GM23338 (cell line): ENCODE measurements around the gene LGALS13. TPM values are rescaled to one million over a fixed set of nuclear protein-coding genes. Genes with fewer than 3 reads are reported as not detected.

Source experiments
- ATAC-seq: fragments of 200-7000 bp; cut with Tn5 transposase; 3 replicates; pipeline ENCODE4 v1.9.1; 2020
- DNase-seq: peaks from one replicate; pipeline ENCODE4 v3.0.0-alpha.2; 2015; ENCODE audit warnings: low spot score
- H2AFZ ChIP-seq: fragments of 200-600 bp; sonication (generic); 2 replicates; pipeline ENCODE4 v1.8.0; 2016; ENCODE audit warnings: antibody characterized with exemption, mild to moderate bottlenecking, moderate library complexity
- H3F3A ChIP-seq: fragments of 200-600 bp; sonication (generic); replicated peaks from 2 replicates; pipeline ENCODE4 v1.8.0; 2017; ENCODE audit warnings: antibody characterized with exemption, mixed run types, low read depth
- H3K27ac ChIP-seq: fragments of 200-600 bp; sonication (generic); 2 replicates; pipeline ENCODE4 v1.6.1; 2016; ENCODE audit warnings: low read depth
- H3K27me3 ChIP-seq: fragments of 200-600 bp; sonication (generic); 2 replicates; pipeline ENCODE4 v1.8.0; 2016; ENCODE audit warnings: mild to moderate bottlenecking, mixed run types, moderate library complexity; ENCODE audit not compliant: insufficient read depth
- H3K36me3 ChIP-seq: fragments of 200-600 bp; sonication (generic); 2 replicates; pipeline ENCODE4 v1.8.0; 2016; ENCODE audit warnings: mild to moderate bottlenecking; ENCODE audit not compliant: insufficient read depth
- H3K4me1 ChIP-seq: fragments of 200-600 bp; sonication (generic); 2 replicates; pipeline ENCODE4 v1.8.0; 2016; ENCODE audit warnings: mild to moderate bottlenecking, moderate library complexity; ENCODE audit not compliant: insufficient read depth
- H3K4me2 ChIP-seq: fragments of 200-600 bp; sonication (generic); 2 replicates; pipeline ENCODE4 v1.7.1; 2017; ENCODE audit warnings: mixed run types
- H3K4me3 ChIP-seq: fragments of 200-600 bp; sonication (generic); 2 replicates; pipeline ENCODE4 v1.6.1; 2016; ENCODE audit warnings: mixed run types
- H3K79me2 ChIP-seq: fragments of 200-600 bp; sonication (generic); replicated peaks from 2 replicates; pipeline ENCODE4 v1.8.0; 2017; ENCODE audit warnings: mild to moderate bottlenecking; ENCODE audit not compliant: insufficient read depth
- H3K9me2 ChIP-seq: fragments of 200-600 bp; sonication (generic); 2 replicates; pipeline ENCODE4 v1.8.0; 2017; ENCODE audit not compliant: insufficient read depth
- H4K20me1 ChIP-seq: fragments of 200-600 bp; sonication (generic); replicated peaks from 2 replicates; pipeline ENCODE4 v1.8.0; 2017; ENCODE audit warnings: mild to moderate bottlenecking; ENCODE audit not compliant: insufficient read depth
- H3K27ac Mint-ChIP-seq: 2 replicates; pipeline ENCODE4 v1.8.0; 2020; ENCODE audit warnings: inconsistent platforms, mild to moderate bottlenecking, moderate library complexity, mixed read lengths
- H3K27me3 Mint-ChIP-seq: 3 replicates; pipeline ENCODE4 v1.8.0; 2022; ENCODE audit warnings: low read depth, mild to moderate bottlenecking, moderate library complexity, mixed read lengths, inconsistent platforms; ENCODE audit not compliant: insufficient read depth, poor library complexity
- H3K36me3 Mint-ChIP-seq: 3 replicates; pipeline ENCODE4 v1.8.0; 2021; ENCODE audit warnings: low read depth, mild to moderate bottlenecking, inconsistent platforms, moderate library complexity, mixed read lengths
- H3K4me1 Mint-ChIP-seq: 3 replicates; pipeline ENCODE4 v1.8.0; 2020; ENCODE audit warnings: mild to moderate bottlenecking, inconsistent platforms, mixed read lengths
- H3K4me3 Mint-ChIP-seq: 3 replicates; pipeline ENCODE4 v1.8.0; 2021; ENCODE audit warnings: moderate library complexity, mild to moderate bottlenecking, inconsistent platforms, mixed read lengths
- H3K9me3 Mint-ChIP-seq: 3 replicates; pipeline ENCODE4 v1.8.0; 2020; ENCODE audit warnings: moderate library complexity, mild to moderate bottlenecking, inconsistent platforms, mixed read lengths
- CREB1 ChIP-seq: fragments of 250-450 bp; sonication (Bioruptor Pico); IDR thresholded peaks from 2 replicates; pipeline ENCODE4 v1.5.0; 2020; ENCODE audit warnings: low read depth, mild to moderate bottlenecking, moderate library complexity
- EZH2 ChIP-seq: fragments of 200-600 bp; sonication (generic); IDR thresholded peaks from one replicate; pipeline ENCODE4 v1.8.0; 2017; ENCODE audit warnings: antibody characterized with exemption, mild to moderate bottlenecking, low read depth; ENCODE audit not compliant: unreplicated experiment
- POLR2AphosphoS5 ChIP-seq: IDR thresholded peaks from 2 replicates; pipeline ENCODE4 v1.6.1; 2016; ENCODE audit warnings: antibody characterized with exemption, low read depth
- STAT1 ChIP-seq: IDR thresholded peaks from one replicate; pipeline ENCODE4 v1.6.1; 2016; ENCODE audit warnings: antibody characterized with exemption; ENCODE audit not compliant: unreplicated experiment
- ZNF114 ChIP-seq: fragments of 250-450 bp; sonication (Bioruptor Pico); IDR thresholded peaks from 2 replicates; pipeline ENCODE4 v1.5.0; 2020; ENCODE audit warnings: mild to moderate bottlenecking, moderate library complexity
- ZNF331 ChIP-seq: fragments of 250-450 bp; sonication (Bioruptor Pico); IDR thresholded peaks from 2 replicates; pipeline ENCODE4 v1.5.0; 2020; ENCODE audit warnings: low read depth, mild to moderate bottlenecking, moderate library complexity
- polyA plus RNA-seq: library from polyadenylated mRNA; unstranded; fragments of >200 nt; fragmentation: Nextera tagmentation; extraction: Ambion mirVana; gene quantifications from 2 replicates; pipeline ENCODE4 v1.2.1, GENCODE V29; 2016
- total RNA-seq: library from RNA; depleted of rRNA; stranded (reverse); fragments of >200 nt; shearing (Covaris generic); gene quantifications from 2 replicates; pipeline ENCODE4 v1.2.3, GENCODE V29; 2014
- TF ChIP-seq, protein P1 (sequence below): IDR thresholded peaks from one replicate; pipeline ENCODE4 v1.6.1; 2018; ENCODE audit warnings: antibody characterized with exemption; ENCODE audit not compliant: unreplicated experiment
- TF ChIP-seq, protein P2 (sequence below): IDR thresholded peaks from 2 replicates; pipeline ENCODE4 v1.6.1; 2016; ENCODE audit warnings: antibody characterized with exemption

Gene LGALS13
- total and polyA plus RNA-seq, 2 experiments from 2014 or later, result not detected

DNA sequence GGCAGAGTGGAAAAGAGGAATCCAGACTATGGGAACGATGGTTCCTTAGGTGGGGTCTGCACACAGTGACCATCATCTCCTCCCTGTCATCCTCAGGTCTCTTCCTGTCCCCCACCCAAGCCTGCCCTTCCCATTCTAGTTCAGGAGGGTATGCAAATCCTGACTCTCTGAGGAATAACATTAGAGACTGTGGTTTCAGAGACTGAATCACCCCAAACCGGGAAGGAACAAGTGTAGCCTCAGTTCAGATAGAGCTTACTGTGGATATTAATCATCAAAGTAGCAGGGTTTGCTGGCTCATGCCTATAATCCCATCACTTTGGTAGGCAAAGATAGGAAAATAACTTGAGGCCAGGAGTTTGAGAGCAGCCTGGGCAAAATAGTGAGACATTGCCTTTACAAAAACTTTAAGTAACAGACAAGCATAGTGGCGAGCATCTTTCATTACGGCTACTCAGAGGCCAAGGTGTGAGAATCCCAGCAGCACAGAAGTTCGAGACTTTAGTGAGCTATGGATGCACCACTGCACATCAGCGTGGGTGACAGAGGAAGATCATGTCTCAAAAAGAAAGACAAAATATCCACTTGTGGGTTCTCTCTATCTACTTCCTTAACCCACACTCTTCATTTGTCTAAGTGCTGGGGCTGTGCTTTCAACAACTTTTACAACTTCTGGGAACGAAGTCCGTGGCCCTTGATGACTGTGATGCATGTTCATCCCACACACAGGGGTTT is 19.3 kb upstream of the LGALS13 start:
- peaks cover 3% of the 10 kb centered on the region; the same call in 2 of the 3 replicates for H3K9me3 Mint-ChIP-seq
- H3K27ac Mint-ChIP-seq, result no peak overlapping the region
- no peaks in the 10 kb centered on the region for H3K36me3 Mint-ChIP-seq
- H3K27me3 Mint-ChIP-seq, result peaks cover 2% of the 10 kb centered on the region
- Histone ChIP-seq H3F3A (no peaks in the 10 kb centered on the region), H3K79me2 (no peaks in the 10 kb centered on the region), H3K27me3 (no peaks in the 10 kb centered on the region), H3K4me1 (no peaks in the 10 kb centered on the region), H4K20me1 (no peaks in the 10 kb centered on the region), H3K9me2 (no peaks in the 10 kb centered on the region), H3K36me3 (no peaks in the 10 kb centered on the region), H3K27ac (no peak overlapping the region), H2AFZ (no peak overlapping the region), H3K4me2 (no peak overlapping the region), H3K4me3 (no peak overlapping the region)
- TF ChIP-seq, protein P1, sequence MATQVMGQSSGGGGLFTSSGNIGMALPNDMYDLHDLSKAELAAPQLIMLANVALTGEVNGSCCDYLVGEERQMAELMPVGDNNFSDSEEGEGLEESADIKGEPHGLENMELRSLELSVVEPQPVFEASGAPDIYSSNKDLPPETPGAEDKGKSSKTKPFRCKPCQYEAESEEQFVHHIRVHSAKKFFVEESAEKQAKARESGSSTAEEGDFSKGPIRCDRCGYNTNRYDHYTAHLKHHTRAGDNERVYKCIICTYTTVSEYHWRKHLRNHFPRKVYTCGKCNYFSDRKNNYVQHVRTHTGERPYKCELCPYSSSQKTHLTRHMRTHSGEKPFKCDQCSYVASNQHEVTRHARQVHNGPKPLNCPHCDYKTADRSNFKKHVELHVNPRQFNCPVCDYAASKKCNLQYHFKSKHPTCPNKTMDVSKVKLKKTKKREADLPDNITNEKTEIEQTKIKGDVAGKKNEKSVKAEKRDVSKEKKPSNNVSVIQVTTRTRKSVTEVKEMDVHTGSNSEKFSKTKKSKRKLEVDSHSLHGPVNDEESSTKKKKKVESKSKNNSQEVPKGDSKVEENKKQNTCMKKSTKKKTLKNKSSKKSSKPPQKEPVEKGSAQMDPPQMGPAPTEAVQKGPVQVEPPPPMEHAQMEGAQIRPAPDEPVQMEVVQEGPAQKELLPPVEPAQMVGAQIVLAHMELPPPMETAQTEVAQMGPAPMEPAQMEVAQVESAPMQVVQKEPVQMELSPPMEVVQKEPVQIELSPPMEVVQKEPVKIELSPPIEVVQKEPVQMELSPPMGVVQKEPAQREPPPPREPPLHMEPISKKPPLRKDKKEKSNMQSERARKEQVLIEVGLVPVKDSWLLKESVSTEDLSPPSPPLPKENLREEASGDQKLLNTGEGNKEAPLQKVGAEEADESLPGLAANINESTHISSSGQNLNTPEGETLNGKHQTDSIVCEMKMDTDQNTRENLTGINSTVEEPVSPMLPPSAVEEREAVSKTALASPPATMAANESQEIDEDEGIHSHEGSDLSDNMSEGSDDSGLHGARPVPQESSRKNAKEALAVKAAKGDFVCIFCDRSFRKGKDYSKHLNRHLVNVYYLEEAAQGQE, result no peak
- H3K4me1 Mint-ChIP-seq, result no peaks in the 10 kb centered on the region
- H3K4me3 Mint-ChIP-seq, result no peak overlapping the region
- DNase-seq (no peak), ATAC-seq (no peak)

DNA sequence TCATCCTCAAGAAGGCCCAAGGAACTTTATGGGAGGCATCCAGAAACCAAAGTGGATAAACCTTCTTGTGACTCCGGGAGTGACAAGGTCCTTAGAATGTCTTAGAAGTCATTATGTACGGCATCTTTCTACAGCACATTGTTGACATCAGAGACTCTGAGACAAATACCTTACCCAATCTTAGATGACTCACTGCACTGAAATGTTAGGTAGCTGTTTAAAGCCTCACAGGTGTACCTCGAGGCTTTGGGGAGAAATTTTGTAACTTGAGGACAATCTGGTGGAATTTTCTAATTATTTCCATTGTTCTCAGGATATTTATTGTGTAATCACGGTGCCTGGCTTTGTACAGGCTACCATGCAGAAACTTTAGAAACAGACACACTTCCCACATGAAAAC is 14.8 kb upstream of the LGALS13 start:
- no peak overlapping the region for H3K27ac Mint-ChIP-seq
- Histone ChIP-seq H4K20me1 (no peaks in the 10 kb centered on the region), H3K79me2 (no peaks in the 10 kb centered on the region), H3K9me2 (no peaks in the 10 kb centered on the region), H3K4me3 (no peak overlapping the region), H3K4me2 (no peak overlapping the region), H2AFZ (no peak overlapping the region), H3F3A (no peaks in the 10 kb centered on the region), H3K27me3 (0 out of 2 replicates have a peak, but pooled peaks cover 4% of the 10 kb centered on the region), H3K36me3 (no peaks in the 10 kb centered on the region), H3K27ac (no peak overlapping the region), H3K4me1 (no peaks in the 10 kb centered on the region)
- no peak for TF ChIP-seq ZNF114
- TF ChIP-seq POLR2AphosphoS5, result no peak
- TF ChIP-seq, protein P2, sequence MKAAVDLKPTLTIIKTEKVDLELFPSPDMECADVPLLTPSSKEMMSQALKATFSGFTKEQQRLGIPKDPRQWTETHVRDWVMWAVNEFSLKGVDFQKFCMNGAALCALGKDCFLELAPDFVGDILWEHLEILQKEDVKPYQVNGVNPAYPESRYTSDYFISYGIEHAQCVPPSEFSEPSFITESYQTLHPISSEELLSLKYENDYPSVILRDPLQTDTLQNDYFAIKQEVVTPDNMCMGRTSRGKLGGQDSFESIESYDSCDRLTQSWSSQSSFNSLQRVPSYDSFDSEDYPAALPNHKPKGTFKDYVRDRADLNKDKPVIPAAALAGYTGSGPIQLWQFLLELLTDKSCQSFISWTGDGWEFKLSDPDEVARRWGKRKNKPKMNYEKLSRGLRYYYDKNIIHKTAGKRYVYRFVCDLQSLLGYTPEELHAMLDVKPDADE, result no peak
- no peak overlapping the region for H3K4me3 Mint-ChIP-seq
- H3K9me3 Mint-ChIP-seq, result no peaks in the 10 kb centered on the region
- H3K36me3 Mint-ChIP-seq, result no peaks in the 10 kb centered on the region
- H3K4me1 Mint-ChIP-seq, result no peaks in the 10 kb centered on the region
- H3K27me3 Mint-ChIP-seq, result peaks cover 5% of the 10 kb centered on the region
- ATAC-seq (no peak), DNase-seq (no peak)

DNA sequence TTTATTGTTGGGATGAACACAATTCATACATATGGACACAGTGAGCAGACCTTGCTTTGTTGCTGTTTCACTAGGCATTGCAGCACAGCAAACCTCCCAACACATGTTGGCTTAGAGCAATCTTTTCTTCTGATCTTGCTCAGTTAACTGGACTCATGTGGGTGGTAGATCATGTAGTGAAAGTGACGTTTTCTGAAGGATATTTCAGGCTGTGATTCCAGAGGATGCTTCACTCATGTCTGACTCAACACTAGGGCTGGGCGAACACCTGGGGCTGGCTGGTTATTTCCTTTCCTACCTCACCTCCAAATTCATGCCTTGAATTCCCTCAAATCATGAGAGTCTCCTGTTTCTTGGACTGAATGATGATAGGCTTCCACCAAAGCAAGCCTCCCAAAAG is 14.3 kb upstream of the LGALS13 start:
- H3K4me1 ChIP-seq, result no peaks in the 10 kb centered on the region
- H2AFZ ChIP-seq, result no peak overlapping the region
- H3K4me3 ChIP-seq, result no peak overlapping the region
- TF ChIP-seq ZNF114 (no peak), EZH2 (no peak), STAT1 (no peak), CREB1 (CRISPR knock-in tag) (no peak), ZNF331 (CRISPR knock-in tag) (no peak)
- TF ChIP-seq, protein P2, result no peak
- TF ChIP-seq, protein P1, result no peak

More for the DNA sequence above, 14.3 kb upstream of the LGALS13 start:
- Histone ChIP-seq H3K4me2 (no peak overlapping the region), H3K27ac (no peak overlapping the region), H3K9me2 (no peaks in the 10 kb centered on the region), H3K27me3 (0 out of 2 replicates have a peak, but pooled peaks cover 4% of the 10 kb centered on the region), H3K36me3 (no peaks in the 10 kb centered on the region), H3K79me2 (no peaks in the 10 kb centered on the region), H4K20me1 (no peaks in the 10 kb centered on the region), H3F3A (no peaks in the 10 kb centered on the region)
- no peaks in the 10 kb centered on the region for H3K9me3 Mint-ChIP-seq
- DNase-seq, result no peak
- ATAC-seq, result no peak
- H3K27me3 Mint-ChIP-seq, result peaks cover 5% of the 10 kb centered on the region
- no peak overlapping the region for H3K4me3 Mint-ChIP-seq
- H3K4me1 Mint-ChIP-seq, result no peaks in the 10 kb centered on the region
- H3K36me3 Mint-ChIP-seq, result no peaks in the 10 kb centered on the region
- H3K27ac Mint-ChIP-seq, result no peak overlapping the region
